SH-SY5Y (cell line): ENCODE results near the gene SORCS1.

ENCODE experiments used
- GATA2 ChIP-seq: IDR thresholded peaks from 2 replicates; pipeline ENCODE4 v1.6.1; 2011; ENCODE audit warnings: mild to moderate bottlenecking, low read depth, low read length
- GATA3 ChIP-seq: IDR thresholded peaks from 2 replicates; pipeline ENCODE4 v1.6.1; 2011; ENCODE audit warnings: low read depth, mild to moderate bottlenecking, low read length, moderate library complexity

SORCS1 gene

GRCh38 chr10:106593876-106594275, 570.6 kb downstream of the SORCS1 start:
- TF ChIP-seq GATA2, result no peak
- TF ChIP-seq GATA3, result no peak

GRCh38 chr10:106592396-106592795, 572.1 kb downstream of the SORCS1 start:
- TF ChIP-seq GATA3, result no peak
- TF ChIP-seq GATA2, result no peak

GRCh38 chr10:106582291-106582690, 582.2 kb downstream of the SORCS1 start:
- TF ChIP-seq GATA3, result no peak
- no peak for TF ChIP-seq GATA2

- TF ChIP-seq GATA2 (peak; percentile 23; the same call in 1 of the 2 replicates), GATA3 (no peak)
These were observed 586.8 kb downstream of the SORCS1 start for GRCh38 chr10:106577756-106578155.

- no peak for TF ChIP-seq GATA2
- no peak for TF ChIP-seq GATA3
These were observed 587.2 kb downstream of the SORCS1 start for GRCh38 chr10:106577266-106577665.

GRCh38 chr10:106576534-106576933, 588.0 kb downstream of the SORCS1 start:
- TF ChIP-seq GATA2, result no peak
- TF ChIP-seq GATA3, result no peak

GRCh38 chr10:106573106-106573505, 591.4 kb downstream of the SORCS1 start:
- TF ChIP-seq GATA2 (no peak), GATA3 (no peak)

GRCh38 chr10:106571192-106571946, 593.1 kb downstream of the SORCS1 start:
- no peak for TF ChIP-seq GATA3
- no peak for TF ChIP-seq GATA2

GRCh38 chr10:106570268-106570667, 594.2 kb downstream of the SORCS1 start:
- TF ChIP-seq GATA3 (no peak), GATA2 (no peak)

- TF ChIP-seq GATA2 (no peak), GATA3 (no peak)
These were observed 596.9 kb downstream of the SORCS1 start for GRCh38 chr10:106567629-106568028.

GRCh38 chr10:106566873-106567272, 597.6 kb downstream of the SORCS1 start:
- TF ChIP-seq GATA2 (peak; percentile 53), GATA3 (no peak)

- TF ChIP-seq GATA2, result no peak
- TF ChIP-seq GATA3, result no peak
These were observed 599.0 kb downstream of the SORCS1 start for GRCh38 chr10:106565546-106565945.

- no peak for TF ChIP-seq GATA2
These were observed 601.1 kb downstream of the SORCS1 start for GRCh38 chr10:106563384-106563783.

- TF ChIP-seq GATA2, result no peak
- no peak for TF ChIP-seq GATA3
These were observed 603.4 kb downstream of the SORCS1 start for GRCh38 chr10:106560925-106561640.

- no peak for TF ChIP-seq GATA2
- TF ChIP-seq GATA3, result no peak
These were observed 605.1 kb downstream of the SORCS1 start for GRCh38 chr10:106559442-106559841.
